A549 (cell line): ENCODE data around the gene AXL. TPM values are rescaled to one million over a fixed set of nuclear protein-coding genes. Genes with fewer than 3 reads are reported as not detected.
"Not testable (repeated sequence)": the region's sequence is repeated elsewhere in the genome, so short reads cannot be mapped to it uniquely, and the experiment has no call there.

Experiments used
- ATAC-seq, 2 experiments: fragments of 200-7000 bp in 1 of 2; fragments of >200 bp in 1 of 2; cut with Nextera tagmentation in 1 of 2; cut with Tn5 transposase in 1 of 2; 3 replicates each; pipeline versions ENCODE4 v1.8.0 to v1.9.1; 2018 to 2020; ENCODE audit warnings: mild to moderate bottlenecking in 1 of 2, moderate library complexity in 1 of 2
- CTCF ChIA-PET: fragments of 300-600 bp; sonication (Branson Sonifier 250); formaldehyde crosslinking; extraction: SDS; loops from one replicate; lab custom pipeline; 2021; ENCODE audit warnings: antibody characterized with exemption, inconsistent platforms; lab: Yijun Ruan, JAX
- POLR2A ChIA-PET: fragments of 350-600 bp; formaldehyde crosslinking; extraction: SDS; loops from one replicate; lab custom pipeline; 2021; ENCODE audit warnings: antibody characterized with exemption, inconsistent platforms; lab: Yijun Ruan, JAX
- DNase-seq, 2 experiments: peaks; one replicate each; pipeline versions ENCODE4 v3.0.0 to v3.0.0-alpha.2; 2011 to 2016; ENCODE audit warnings: low read depth in 1 of 2, low spot score in 1 of 2
- FAIRE-seq: peaks from 2 replicates; lab custom pipeline; 2011; peaks lifted over from hg19 to GRCh38; lab: Jason Lieb, UNC
- H3K27ac ChIP-seq, 2 experiments: fragments of >200 bp; sonication (Bioruptor Twin); formaldehyde crosslinking; 3 replicates each; pipeline ENCODE4 v1.5.1; 2016 to 2017
- H3K4me1 ChIP-seq: fragments of >200 bp; sonication (Bioruptor Twin); formaldehyde crosslinking; 3 replicates; pipeline ENCODE4 v1.6.1; 2016
- H3K4me2 ChIP-seq: fragments of >200 bp; sonication (Bioruptor Twin); formaldehyde crosslinking; 3 replicates; pipeline ENCODE4 v1.6.1; 2016
- H3K4me3 ChIP-seq: fragments of >200 bp; sonication (Bioruptor Twin); formaldehyde crosslinking; 3 replicates; pipeline ENCODE4 v1.5.1; 2016
- H3K9me3 ChIP-seq: fragments of >200 bp; sonication (Bioruptor Twin); formaldehyde crosslinking; 3 replicates; pipeline ENCODE4 v1.6.1; 2016
- ATOH8 ChIP-seq: fragments of 250-450 bp; sonication (Bioruptor Pico); IDR thresholded peaks from 2 replicates; pipeline ENCODE4 v1.5.0; 2020; ENCODE audit warnings: low read depth, mild to moderate bottlenecking, moderate library complexity
- CBX8 ChIP-seq: fragments of 200-600 bp; sonication (generic); IDR thresholded peaks from 2 replicates; pipeline ENCODE4 v1.6.1; 2016
- CEBPB ChIP-seq, 2 experiments: fragments of >200 bp in 1 of 2; sonication (Bioruptor Twin) in 1 of 2; formaldehyde crosslinking in 1 of 2; IDR thresholded peaks; 2 replicates each; pipeline ENCODE4 v1.6.1; 2012 to 2016
- CHD2 ChIP-seq: fragments of 150-350 bp; IDR thresholded peaks from 2 replicates; pipeline ENCODE4 v1.6.1; 2014; ENCODE audit warnings: low read length; ENCODE audit not compliant: partially characterized antibody
- CHD4 ChIP-seq: fragments of 200-600 bp; sonication (generic); IDR thresholded peaks from 2 replicates; pipeline ENCODE4 v1.6.1; 2016; ENCODE audit warnings: antibody characterized with exemption, mild to moderate bottlenecking, borderline replicate concordance
- EHMT2 ChIP-seq: fragments of 200-600 bp; sonication (generic); IDR thresholded peaks from 2 replicates; pipeline ENCODE4 v1.6.1; 2016; ENCODE audit warnings: antibody characterized with exemption, low read depth, mild to moderate bottlenecking, moderate library complexity
- EP300 ChIP-seq, 2 experiments: fragments of >200 bp; sonication (Bioruptor Twin); formaldehyde crosslinking; IDR thresholded peaks; 2 replicates in 1 of 2; 3 replicates in 1 of 2; pipeline ENCODE4 v1.6.1; 2016 to 2017
- FOSL2 ChIP-seq, 2 experiments: fragments of 450-650 bp in 1 of 2; fragments of >200 bp in 1 of 2; sonication (Bioruptor Twin) in 1 of 2; formaldehyde crosslinking; IDR thresholded peaks; 2 replicates each; pipeline versions ENCODE4 v1.5.0 to v1.6.1; 2016 to 2020; ENCODE audit warnings: mild to moderate bottlenecking in 1 of 2, moderate library complexity in 1 of 2
- HOXA7 ChIP-seq: fragments of 250-450 bp; sonication (Bioruptor Pico); IDR thresholded peaks from 2 replicates; pipeline ENCODE4 v1.5.0; 2020; ENCODE audit warnings: mild to moderate bottlenecking, moderate library complexity
- HOXB13 ChIP-seq: fragments of 250-450 bp; sonication (Bioruptor Pico); IDR thresholded peaks from 2 replicates; pipeline ENCODE4 v1.5.0; 2020; ENCODE audit warnings: low read depth, mild to moderate bottlenecking, moderate library complexity
- JUN ChIP-seq, 2 experiments: fragments of >200 bp; sonication (Bioruptor Twin); formaldehyde crosslinking; IDR thresholded peaks; 2 replicates in 1 of 2; 3 replicates in 1 of 2; pipeline ENCODE4 v1.6.1; 2016 to 2017
- JUNB ChIP-seq: fragments of >200 bp; sonication (Bioruptor Twin); formaldehyde crosslinking; IDR thresholded peaks from 2 replicates; pipeline ENCODE4 v1.6.1; 2016
- MAFK ChIP-seq: fragments of 450-650 bp; IDR thresholded peaks from 2 replicates; pipeline ENCODE4 v1.6.1; 2014; ENCODE audit not compliant: partially characterized antibody
- POLR2AphosphoS2 ChIP-seq: conservative IDR thresholded peaks from 2 replicates; pipeline ENCODE4 v1.6.1; 2012; ENCODE audit warnings: low read length, improper control_type of control experiment, inconsistent platforms
- RARB ChIP-seq: fragments of 250-450 bp; sonication (Bioruptor Pico); IDR thresholded peaks from 2 replicates; pipeline ENCODE4 v1.8.0; 2021; ENCODE audit warnings: mild to moderate bottlenecking, moderate library complexity
- RNF2 ChIP-seq: fragments of 200-600 bp; sonication (generic); IDR thresholded peaks from 2 replicates; pipeline ENCODE4 v1.6.1; 2016; ENCODE audit warnings: low read depth, mild to moderate bottlenecking, antibody characterized with exemption, moderate library complexity, borderline replicate concordance
- SREBF2 ChIP-seq: fragments of 450-650 bp; IDR thresholded peaks from 2 replicates; pipeline ENCODE4 v1.6.1; 2014; ENCODE audit warnings: mild to moderate bottlenecking, moderate library complexity
- TFCP2L1 ChIP-seq: fragments of 250-450 bp; sonication (Bioruptor Pico); IDR thresholded peaks from 2 replicates; pipeline ENCODE4 v1.5.0; 2021; ENCODE audit warnings: mild to moderate bottlenecking
- TP53 ChIP-seq: fragments of 250-450 bp; sonication (Bioruptor Pico); IDR thresholded peaks from 2 replicates; pipeline ENCODE4 v1.5.0; 2021; ENCODE audit warnings: mild to moderate bottlenecking, moderate library complexity
- WGBS: methylation state at CpG from one replicate; pipeline ENCODE4 v1.1.6; 2017; ENCODE audit errors: missing lambda C conversion rate; 5-methylcytosine and 5-hydroxymethylcytosine counted together
- polyA plus RNA-seq, 4 experiments: library from polyadenylated mRNA; depleted of rRNA in 3 of 4; stranded (reverse); fragments of >200 nt; fragmentation: RNase III in 1 of 4; extraction: RNeasy Plus Mini Kit Qiagen cat#74134 plus additional on column Dnase treatment in 1 of 4; gene quantifications; 2 replicates in 3 of 4; 3 replicates in 1 of 4; pipeline ENCODE4 v1.2.3, GENCODE V29; 2011 to 2017
- TF ChIP-seq, protein P1 (sequence below): IDR thresholded peaks from 2 replicates; pipeline ENCODE4 v1.6.1; 2012

The AXL gene
- polyA plus RNA-seq, 2 of the 4 experiments (the other 2 are of a cell fraction), result 45.4 to 60.1 TPM

DNA sequence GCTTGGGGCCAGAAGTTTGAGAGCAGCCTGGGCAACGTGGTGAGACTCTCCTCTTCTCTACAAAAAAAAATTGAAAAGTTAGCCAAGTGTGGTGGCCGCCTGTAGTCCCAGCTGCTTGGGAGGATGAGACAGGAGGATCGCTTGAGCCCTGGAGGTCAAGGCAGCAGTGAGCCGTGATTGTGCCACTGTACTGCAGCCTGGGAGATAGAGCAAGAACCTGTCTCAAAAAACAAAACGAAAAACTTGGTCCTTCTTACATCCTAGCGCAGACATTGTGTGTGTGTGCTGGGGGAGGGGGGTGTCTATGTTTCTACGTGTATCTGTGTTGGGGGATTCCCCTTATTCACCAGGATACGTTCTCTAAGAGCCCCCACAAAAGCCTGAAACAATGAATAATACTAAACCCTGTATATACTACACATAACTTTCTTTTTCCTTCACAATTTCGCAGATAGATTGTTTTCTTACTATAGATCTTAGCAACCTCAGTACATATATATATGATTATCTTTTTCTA, 7.9 kb downstream of the AXL start:
- CTCF ChIA-PET, result interaction anchor here (0.9 to 16.4 kb wide), 14 partner anchors 8 to 82 kb away, joined by 3 to 295 read pairs (median 7); partner anchors contain the start of gene HNRNPUL1
- Histone ChIP-seq H3K27ac (peak overlapping the region; percentile 91 to 95), H3K4me1 (peaks cover 57% of the 10 kb centered on the region), H3K4me2 (peak overlapping the region; percentile 91), H3K4me3 (peak overlapping the region; percentile 41), H3K9me3 (no peaks in the 10 kb centered on the region)
- FAIRE-seq, result peak; percentile 77
- TF ChIP-seq SREBF2 (no peak), JUNB (no peak), MAFK (no peak), EP300 (IDR thresholded peaks at IDR 0.05) (no peak), RARB (CRISPR knock-in tag) (peak; percentile 11; the same call in 1 of the 2 replicates), EHMT2 (no peak), HOXA7 (0 out of 2 replicates have a peak, but pooled peaks have one; percentile 3), TFCP2L1 (0 out of 2 replicates have a peak, but pooled peaks have one; percentile 5), HOXB13 (CRISPR knock-in tag) (no peak), ATOH8 (no peak), CBX8 (no peak), TP53 (CRISPR knock-in tag) (0 out of 2 replicates have a peak, but pooled peaks have one; percentile 49), CEBPB (IDR thresholded peaks at IDR 0.05) (no peak)
- TF ChIP-seq, protein P1, sequence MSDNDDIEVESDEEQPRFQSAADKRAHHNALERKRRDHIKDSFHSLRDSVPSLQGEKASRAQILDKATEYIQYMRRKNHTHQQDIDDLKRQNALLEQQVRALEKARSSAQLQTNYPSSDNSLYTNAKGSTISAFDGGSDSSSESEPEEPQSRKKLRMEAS, result no peak
- POLR2A ChIA-PET, result interaction anchor here (0.6 to 4.9 kb wide), 20 partner anchors 8 to 213 kb away, joined by 3 to 85 read pairs (median 5); partner anchors contain the start of genes B9D2, CYP2S1, DMAC2 and HNRNPUL1
- 27% methylated on average over 9 of the region's 9 CpGs for WGBS
- DNase-seq, result no peak
- peak in 1 of 2 experiments; percentile 2; a peak in 2 of 6 replicates for ATAC-seq

DNA sequence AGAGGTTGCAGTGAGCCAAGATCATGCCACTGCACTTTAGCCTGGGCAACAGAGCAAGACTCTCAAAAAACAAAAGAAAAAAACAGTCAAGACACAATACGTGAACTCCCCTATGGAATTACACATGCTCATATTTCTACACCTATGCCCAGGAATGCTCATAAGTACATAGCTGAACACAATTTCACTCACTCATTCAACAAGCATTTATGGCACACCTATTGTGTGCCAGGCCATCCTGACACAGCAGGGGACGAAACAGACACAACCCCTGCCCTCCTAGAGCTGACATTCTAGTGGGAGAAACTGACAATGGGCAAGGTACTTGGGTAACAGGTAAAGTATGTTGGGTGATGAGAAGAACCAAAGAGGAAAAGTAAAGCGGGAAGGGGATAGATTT, 9.5 kb downstream of the AXL start:
- POLR2A ChIA-PET, result interaction anchor here (0.6 to 1.3 kb wide), 3 partner anchors 10 to 35 kb away, joined by 3 to 4 read pairs (median 3); partner anchors contain the start of gene AXL
- no peaks in the 10 kb centered on the region for H3K9me3 ChIP-seq
- TF ChIP-seq POLR2AphosphoS2, result 0 out of 2 replicates have a peak, but pooled peaks have one; percentile 7
- TF ChIP-seq RNF2, result no peak
- peak in 1 of 2 experiments; percentile 14; a peak in 1 of 5 replicates for TF ChIP-seq JUN (IDR thresholded peaks at IDR 0.05)
- no peak for DNase-seq
- no peak overlapping the region for H3K4me2 ChIP-seq
- H3K4me1 ChIP-seq, result peaks cover 44% of the 10 kb centered on the region
- H3K4me3 ChIP-seq, result no peak overlapping the region
- CTCF ChIA-PET, result interaction anchor here (1.1 to 16.4 kb wide), 11 partner anchors 9 to 80 kb away, joined by 3 to 295 read pairs (median 5); partner anchors contain the start of gene AXL
- FAIRE-seq, result no peak
- peak overlapping the region; percentile 17 to 91; a peak in 3 of 6 replicates for H3K27ac ChIP-seq
- WGBS, result 84% methylated on average over 3 of the region's 3 CpGs
- ATAC-seq, result no peak

GRCh38 chr19:41229338-41229737, 10.3 kb downstream of the AXL start:
- not testable (repeated sequence) for H3K9me3 ChIP-seq; H3K4me2 ChIP-seq; ATAC-seq; H3K4me3 ChIP-seq; FAIRE-seq; TF ChIP-seq FOSL2 (IDR thresholded peaks at IDR 0.05)
- DNase-seq, result peak in 1 of 2 experiments; percentile 59
- ChIA-PET POLR2A (interaction anchor here (0.6 to 1.3 kb wide), 3 partner anchors 11 to 74 kb away, joined by 3 to 5 read pairs (median 4); partner anchors contain the start of gene AXL), CTCF (interaction anchor here (1.1 to 16.4 kb wide), 10 partner anchors 8 to 80 kb away, joined by 3 to 295 read pairs (median 6); partner anchors contain the start of gene AXL)
- Histone ChIP-seq H3K4me1 (peaks cover 36% of the 10 kb centered on the region), H3K27ac (peak overlapping the region; percentile 17 to 59; a peak in 5 of 6 replicates)
- WGBS, result 76% methylated on average over 5 of the region's 5 CpGs
- TF ChIP-seq CHD4 (0 out of 2 replicates have a peak, but pooled peaks have one; percentile 44), CHD2 (peak; percentile 27), FOSL2 (CRISPR knock-in tag; IDR thresholded peaks at IDR 0.05) (peak; percentile 70)
